Measurements from ENCODE around the gene BPIFB6.

DNA sequence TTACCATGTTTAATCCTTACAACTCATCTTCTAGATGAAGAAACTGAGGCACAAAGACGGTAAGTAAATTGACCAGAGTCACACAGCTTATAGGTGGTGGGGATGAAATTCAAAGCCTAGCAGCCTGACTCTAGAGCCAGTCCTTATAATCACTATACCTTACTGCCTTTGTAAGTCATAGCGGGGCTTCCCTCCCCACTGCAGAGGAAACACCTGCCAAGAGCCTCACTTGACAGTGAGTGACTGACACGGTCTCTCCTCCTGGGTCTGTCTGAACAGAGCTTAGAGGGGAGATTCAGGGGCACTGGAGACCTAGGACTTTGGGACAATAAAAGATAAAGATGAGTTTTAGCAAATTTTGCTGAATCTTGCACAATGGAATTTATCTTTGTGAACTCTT, 40.1 kb upstream of the BPIFB6 start:
- TF ChIP-seq, protein P1, sequence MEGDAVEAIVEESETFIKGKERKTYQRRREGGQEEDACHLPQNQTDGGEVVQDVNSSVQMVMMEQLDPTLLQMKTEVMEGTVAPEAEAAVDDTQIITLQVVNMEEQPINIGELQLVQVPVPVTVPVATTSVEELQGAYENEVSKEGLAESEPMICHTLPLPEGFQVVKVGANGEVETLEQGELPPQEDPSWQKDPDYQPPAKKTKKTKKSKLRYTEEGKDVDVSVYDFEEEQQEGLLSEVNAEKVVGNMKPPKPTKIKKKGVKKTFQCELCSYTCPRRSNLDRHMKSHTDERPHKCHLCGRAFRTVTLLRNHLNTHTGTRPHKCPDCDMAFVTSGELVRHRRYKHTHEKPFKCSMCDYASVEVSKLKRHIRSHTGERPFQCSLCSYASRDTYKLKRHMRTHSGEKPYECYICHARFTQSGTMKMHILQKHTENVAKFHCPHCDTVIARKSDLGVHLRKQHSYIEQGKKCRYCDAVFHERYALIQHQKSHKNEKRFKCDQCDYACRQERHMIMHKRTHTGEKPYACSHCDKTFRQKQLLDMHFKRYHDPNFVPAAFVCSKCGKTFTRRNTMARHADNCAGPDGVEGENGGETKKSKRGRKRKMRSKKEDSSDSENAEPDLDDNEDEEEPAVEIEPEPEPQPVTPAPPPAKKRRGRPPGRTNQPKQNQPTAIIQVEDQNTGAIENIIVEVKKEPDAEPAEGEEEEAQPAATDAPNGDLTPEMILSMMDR (conservative IDR thresholded peaks at IDR 0.05; ENCODE audit: low read depth, low read length) = no peak
- TF ChIP-seq EZH2 (IDR thresholded peaks at IDR 0.05; ENCODE audit: borderline replicate concordance, low read depth, low read length, poor library complexity, severe bottlenecking) = no peak
